ENCODE measurements around the gene BPGM. TPM values are rescaled to one million over a fixed set of nuclear protein-coding genes. Genes with fewer than 3 reads are reported as not detected.
"Not testable (repeated sequence)": the region's sequence is repeated elsewhere in the genome, so short reads cannot be mapped to it uniquely, and the experiment has no call there.

BPGM gene
- total RNA-seq, 1 donor from 2014 or later, result 36.3 TPM

- no peak for DNase-seq
Observed at GRCh38 chr7:134632052-134632451, 14.6 kb upstream of the BPGM start.

- peak; percentile 35 for DNase-seq
Observed at GRCh38 chr7:134632937-134633540, 13.6 kb upstream of the BPGM start.

GRCh38 chr7:134636008-134636449, 10.6 kb upstream of the BPGM start:
- DNase-seq, result no peak

- no peak for DNase-seq
Observed at GRCh38 chr7:134637441-134637840, 9.2 kb upstream of the BPGM start.

DNA sequence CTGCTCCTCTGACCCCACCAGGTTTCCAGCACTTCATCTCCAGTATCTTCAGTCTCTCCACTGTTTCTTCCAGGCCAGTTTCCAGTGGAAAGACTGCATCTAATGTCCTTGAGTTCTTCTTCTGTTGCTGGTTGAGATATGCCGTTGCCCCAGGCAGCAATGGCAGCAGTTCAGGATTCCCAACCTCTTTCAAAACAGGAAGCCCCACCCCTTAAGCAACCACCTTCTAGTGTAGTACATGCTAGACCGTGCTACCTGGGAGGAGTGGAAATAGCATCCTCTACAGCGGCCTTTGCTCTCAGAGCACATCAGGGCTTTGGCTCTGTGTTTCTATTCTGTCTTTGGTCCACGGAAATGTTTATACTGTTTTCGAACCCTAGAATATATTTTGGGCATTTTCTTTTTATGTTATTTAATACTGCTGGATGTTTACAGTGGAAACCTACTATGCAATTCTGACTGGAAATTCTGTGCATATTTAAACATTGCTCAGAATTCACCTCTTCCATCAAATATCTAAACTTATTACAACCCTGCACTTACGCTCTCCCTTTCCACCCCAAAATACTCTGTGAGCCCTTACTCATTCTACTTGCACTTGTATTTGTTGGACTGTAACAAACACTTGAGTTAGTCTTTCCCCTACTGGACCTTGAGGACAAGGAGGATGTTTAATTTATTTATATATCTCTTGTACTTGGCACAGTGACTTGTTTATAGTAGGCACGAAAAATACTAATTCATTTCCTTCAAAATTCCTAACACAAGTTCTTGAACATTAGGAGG, 8.5 kb upstream of the BPGM start:
- DNase-seq, result no peak

DNA sequence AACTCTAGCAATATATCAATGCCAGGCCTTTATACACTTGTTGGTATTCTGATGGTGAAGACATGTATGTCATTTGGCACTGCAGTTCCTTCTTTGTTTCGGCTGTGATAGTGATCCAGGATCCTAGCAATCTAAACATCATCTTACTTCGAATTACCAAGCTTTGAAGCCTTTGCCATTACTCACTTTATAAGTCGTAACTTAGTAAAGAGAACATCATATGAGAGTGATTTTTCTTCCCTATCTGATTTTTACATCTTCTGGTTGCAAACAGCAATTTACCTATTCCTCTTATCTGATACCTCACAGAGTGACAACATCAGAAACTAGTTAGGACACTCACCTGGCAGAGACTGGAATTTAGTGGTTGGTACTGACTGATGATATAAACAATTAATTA, 7.6 kb upstream of the BPGM start:
- no peak for DNase-seq

- DNase-seq, result no peak
Observed at GRCh38 chr7:134639683-134640279, 6.9 kb upstream of the BPGM start.

- no peak for DNase-seq
Observed at GRCh38 chr7:134640842-134641715, 5.6 kb upstream of the BPGM start.

- DNase-seq, result not testable (repeated sequence)
Observed at GRCh38 chr7:134641981-134642380, 4.7 kb upstream of the BPGM start.

DNA sequence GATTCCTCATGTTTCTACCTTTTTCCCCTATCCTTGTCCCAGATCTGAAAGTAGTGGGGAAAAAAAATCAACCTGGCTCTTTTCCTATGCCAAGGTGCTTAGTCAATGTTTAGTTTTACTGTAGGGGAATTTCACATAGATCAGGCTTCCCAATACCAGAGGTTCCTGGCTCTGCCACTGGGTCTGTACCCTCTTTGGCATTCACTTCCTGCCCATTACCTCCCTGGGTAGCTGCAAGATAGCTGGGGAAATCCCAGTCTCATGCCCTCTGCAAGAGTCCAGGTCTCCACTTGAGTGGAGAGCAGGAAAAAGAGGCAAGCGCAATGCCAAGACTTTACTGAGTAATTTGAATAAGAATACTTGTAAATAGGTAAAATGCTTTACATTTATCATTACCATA, 3.5 kb upstream of the BPGM start:
- no peak for DNase-seq

DNA sequence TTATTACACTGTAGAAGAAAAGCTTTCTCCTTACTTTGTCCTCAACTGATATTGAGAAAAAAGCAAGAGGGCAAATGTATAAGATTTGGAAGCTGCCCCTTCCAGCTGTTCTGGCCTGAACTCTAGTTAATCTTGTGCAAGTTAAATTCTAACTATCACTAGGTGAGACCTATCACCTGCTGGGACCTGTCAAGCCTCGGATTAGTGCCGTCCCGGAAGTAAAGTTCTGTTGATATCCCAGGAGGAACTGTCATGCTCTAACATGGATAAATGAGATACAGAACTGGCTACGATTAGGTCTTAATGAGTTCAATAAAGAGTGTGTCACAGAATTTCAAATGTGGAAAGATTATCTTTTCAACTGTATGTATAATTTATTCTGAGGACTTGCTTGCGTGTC, 1.2 kb upstream of the BPGM start:
- DNase-seq, result no peak

GRCh38 chr7:134645935-134646334, 718 bp upstream of the BPGM start:
- no peak for DNase-seq

- DNase-seq, result no peak
Observed at GRCh38 chr7:134648456-134648855, 1.8 kb downstream of the BPGM start.

DNA sequence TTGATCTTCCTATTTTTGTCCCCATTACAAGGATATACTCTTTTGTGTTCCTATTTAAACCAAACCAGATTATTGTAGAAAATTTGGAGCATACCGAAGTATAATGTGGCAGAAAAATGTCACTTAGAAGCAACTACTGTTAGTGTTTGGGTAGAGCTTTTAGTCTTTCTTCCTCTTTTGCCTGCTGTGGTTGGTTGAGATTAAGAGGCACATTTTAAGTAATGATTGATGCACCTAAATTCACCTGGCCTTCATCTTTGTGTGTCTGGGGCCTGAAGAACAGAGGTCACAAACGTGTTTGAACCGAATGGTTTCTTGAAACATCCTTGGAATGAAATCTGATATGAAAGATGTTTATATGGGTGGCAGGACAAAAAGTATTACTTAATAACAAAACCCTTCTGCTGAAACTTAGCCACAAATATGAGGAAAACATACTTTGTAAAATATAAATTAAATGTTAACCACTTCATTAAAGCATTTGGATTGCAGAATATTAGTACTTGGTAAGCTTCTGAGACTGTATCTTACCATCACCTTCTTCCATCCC, 2.6 kb downstream of the BPGM start:
- no peak for DNase-seq

GRCh38 chr7:134651991-134652390, 5.3 kb downstream of the BPGM start:
- no peak for DNase-seq

- no peak for DNase-seq
Observed at GRCh38 chr7:134654104-134654775, 7.6 kb downstream of the BPGM start.

GRCh38 chr7:134657526-134657925, 10.9 kb downstream of the BPGM start:
- no peak for DNase-seq

DNA sequence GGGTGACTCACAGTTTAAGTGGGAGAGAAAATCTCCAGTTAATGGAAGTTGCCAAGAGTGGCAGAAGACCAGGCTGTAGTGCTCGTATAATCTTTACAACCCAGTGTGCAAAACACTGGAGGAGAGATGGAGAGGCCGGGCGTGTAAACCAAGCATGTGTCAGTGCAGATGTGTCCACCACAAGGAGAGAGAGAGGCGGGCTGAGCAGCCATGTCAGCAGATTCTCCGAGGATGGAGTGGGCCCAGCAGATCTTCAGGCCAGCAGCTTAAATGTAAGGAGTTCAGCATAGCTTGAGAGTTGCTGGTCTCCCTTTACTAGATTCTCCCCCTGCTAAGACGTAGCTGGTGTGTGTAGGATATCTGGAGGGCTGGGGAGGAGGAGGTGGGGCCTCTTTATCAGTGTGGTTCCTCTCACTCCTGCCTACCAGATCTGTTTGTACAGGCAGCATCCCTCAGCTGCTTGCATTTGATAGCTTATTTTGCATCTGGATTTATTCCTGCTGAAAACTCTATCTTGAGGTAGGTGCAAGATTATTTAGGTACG, 13.7 kb downstream of the BPGM start:
- no peak for DNase-seq

DNA sequence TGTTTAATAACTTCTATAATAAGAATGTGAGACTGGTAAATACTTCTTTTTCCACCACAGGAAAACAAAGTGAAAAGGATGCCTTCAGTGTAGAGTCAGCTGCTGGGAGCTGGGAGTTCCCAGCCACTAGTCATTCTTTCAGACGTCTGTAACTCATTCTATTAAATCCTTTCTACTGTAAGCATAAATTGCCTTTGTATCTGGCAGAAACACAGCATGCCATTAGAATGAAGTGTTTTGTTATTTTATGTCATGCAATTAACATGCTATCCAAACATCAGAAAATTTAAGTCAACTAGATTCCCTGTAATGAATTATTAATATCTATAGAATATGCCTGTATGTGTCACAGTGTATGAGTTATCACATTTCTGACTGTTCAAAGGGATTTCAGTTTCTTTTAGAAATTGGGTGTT, 14.3 kb downstream of the BPGM start:
- no peak for DNase-seq

DNA sequence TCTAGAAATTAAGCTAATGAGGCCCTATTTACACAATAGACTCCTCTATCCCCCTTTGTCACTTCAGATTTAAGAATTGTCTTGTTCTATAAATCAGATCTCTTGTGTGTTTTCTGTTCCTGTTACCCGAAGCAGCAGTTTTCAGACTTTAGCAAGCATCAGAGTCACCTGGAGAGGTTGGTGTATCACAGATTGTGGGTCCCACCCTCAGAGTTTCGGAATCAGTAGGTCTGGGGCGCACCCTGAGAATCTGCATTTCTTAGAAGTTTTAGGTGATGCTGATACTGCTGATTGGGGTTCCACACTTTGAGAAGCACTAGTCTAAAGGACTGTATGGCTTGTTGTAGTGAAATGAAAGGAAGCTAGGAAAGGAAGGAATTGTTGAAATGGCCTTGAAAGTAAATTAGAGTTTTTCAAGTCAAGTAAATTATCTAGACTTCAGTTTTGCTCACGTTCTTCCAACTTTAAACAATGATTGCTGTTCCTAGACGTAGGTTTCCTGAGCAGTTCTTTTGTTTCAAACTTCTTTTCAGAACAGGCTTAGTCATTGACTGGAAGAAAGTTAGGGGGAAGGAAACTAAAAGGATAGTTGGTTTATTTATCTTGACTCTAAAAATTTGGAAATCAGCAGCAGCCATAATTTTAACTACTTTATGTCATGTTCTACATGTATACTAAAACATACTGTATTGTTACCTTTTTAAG, 15.7 kb downstream of the BPGM start:
- no peak for DNase-seq

GRCh38 chr7:134662871-134663205, 16.2 kb downstream of the BPGM start:
- no peak for DNase-seq
